Measurements from ENCODE around the gene SLC25A10.

The SLC25A10 gene, protein sequence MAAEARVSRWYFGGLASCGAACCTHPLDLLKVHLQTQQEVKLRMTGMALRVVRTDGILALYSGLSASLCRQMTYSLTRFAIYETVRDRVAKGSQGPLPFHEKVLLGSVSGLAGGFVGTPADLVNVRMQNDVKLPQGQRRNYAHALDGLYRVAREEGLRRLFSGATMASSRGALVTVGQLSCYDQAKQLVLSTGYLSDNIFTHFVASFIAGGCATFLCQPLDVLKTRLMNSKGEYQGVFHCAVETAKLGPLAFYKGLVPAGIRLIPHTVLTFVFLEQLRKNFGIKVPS

DNA sequence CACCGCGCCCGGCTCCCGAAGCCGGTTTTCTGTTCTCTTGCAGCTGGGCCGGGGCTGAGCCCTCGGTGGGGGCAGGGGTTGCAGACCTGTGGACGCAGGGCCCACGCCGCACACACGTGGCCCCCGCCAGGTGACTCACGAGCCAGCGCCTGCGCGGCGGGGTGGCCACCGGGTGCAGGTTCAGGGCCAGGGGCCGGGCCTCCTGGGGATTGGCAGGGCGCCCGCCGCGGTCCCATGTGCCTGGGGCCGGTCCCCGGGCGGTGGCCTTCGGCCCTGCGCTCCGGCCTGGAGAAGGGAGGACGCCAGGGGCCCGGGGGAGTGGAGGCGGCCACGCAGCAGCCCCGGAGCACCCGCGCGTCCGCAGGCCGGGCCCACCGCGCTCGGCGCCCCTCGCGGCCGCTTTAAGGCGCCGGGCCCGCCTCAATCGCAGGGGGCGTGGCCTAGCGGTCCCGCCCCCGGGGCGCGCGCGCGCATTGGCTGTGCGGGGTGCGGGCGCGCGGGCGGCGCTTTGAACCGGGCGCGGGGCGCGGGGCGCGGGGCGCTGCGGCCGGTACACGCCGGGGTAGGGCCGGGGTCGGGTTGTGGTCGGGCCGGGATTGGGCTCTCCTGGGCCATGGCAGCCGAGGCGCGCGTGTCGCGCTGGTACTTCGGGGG is at the start of gene SLC25A10:
Gene SLC25A10, plus strand, starts transcription at position 471 of the 654 bp plus-strand sequence. Its CDS starts 143 bp downstream, at position 614.
- peak; percentile 81 to 83 for DNase-seq (ENCODE audit: low read depth in 2 of 2)

GRCh38 chr17:81664051-81664470 is 48.0 kb upstream of the SLC25A10 start:
- no peak for DNase-seq (ENCODE audit: low read depth in 2 of 2)

- DNase-seq (ENCODE audit: low read depth in 2 of 2) = peak; percentile 36 to 51
Observed at GRCh38 chr17:81665205-81666091, 46.6 kb upstream of the SLC25A10 start.

- no peak for DNase-seq (ENCODE audit: low read depth in 2 of 2)
Observed at GRCh38 chr17:81666092-81666341, 46.1 kb upstream of the SLC25A10 start.

GRCh38 chr17:81666342-81667191 is 45.5 kb upstream of the SLC25A10 start, which contains the start of the genes CCDC137 and OXLD1:
Gene CCDC137 (plus strand): TSS chr17:81666737. CDS start chr17:81666767, 30 bp downstream.
Gene OXLD1 (minus strand): TSS chr17:81666605. CDS start chr17:81666577, 28 bp downstream.
- peak; percentile 92 to 94 for DNase-seq (ENCODE audit: low read depth in 2 of 2)

- no peak for DNase-seq (ENCODE audit: low read depth in 2 of 2)
Observed at GRCh38 chr17:81667754-81668153, 44.3 kb upstream of the SLC25A10 start.

GRCh38 chr17:81672504-81672903 is 39.6 kb upstream of the SLC25A10 start:
- no peak for DNase-seq (ENCODE audit: low read depth in 2 of 2)

GRCh38 chr17:81672954-81673353 is 39.1 kb upstream of the SLC25A10 start:
- DNase-seq (ENCODE audit: low read depth in 2 of 2) = no peak

DNA sequence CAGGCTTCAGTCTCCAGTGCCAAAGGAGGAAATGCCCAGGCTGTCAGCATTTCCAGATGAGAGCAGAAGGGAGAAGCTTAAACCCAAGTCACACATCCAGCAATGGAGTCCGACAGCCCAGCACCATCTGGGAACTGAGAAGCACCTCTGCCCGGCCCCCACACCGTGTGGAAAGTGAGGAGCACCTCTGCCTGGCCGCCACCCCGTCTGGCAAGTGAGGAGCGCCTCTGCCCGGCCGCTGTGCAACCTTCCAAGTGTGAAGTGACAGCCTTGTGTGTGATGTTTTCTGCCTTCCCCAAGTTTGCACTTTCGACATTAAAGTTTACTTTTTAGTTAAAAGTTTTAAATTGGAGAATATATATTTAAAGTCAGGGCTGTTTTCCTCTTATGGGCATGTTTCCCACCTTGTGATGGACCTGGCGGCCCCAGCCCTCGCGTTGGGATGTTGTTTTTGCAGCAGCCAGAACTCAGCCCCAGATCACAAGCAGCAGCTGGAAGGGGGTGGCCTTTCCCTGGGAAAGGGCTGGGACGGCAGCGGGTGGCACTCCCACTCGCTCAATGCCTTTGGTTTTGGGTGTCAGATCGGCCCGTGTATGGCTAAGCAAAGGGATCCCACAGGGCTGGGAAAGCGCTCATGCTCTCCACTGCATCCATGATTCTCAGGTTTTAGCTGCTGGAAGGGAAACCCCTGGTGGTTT is 38.4 kb upstream of the SLC25A10 start:
- no peak for DNase-seq (ENCODE audit: low read depth in 2 of 2)

GRCh38 chr17:81675515-81676221 is 36.4 kb upstream of the SLC25A10 start:
- DNase-seq (ENCODE audit: low read depth in 2 of 2) = peak in 1 of 2 donors; percentile 15

- no peak for DNase-seq (ENCODE audit: low read depth in 2 of 2)
Observed at GRCh38 chr17:81676906-81677305, 35.2 kb upstream of the SLC25A10 start.

DNA sequence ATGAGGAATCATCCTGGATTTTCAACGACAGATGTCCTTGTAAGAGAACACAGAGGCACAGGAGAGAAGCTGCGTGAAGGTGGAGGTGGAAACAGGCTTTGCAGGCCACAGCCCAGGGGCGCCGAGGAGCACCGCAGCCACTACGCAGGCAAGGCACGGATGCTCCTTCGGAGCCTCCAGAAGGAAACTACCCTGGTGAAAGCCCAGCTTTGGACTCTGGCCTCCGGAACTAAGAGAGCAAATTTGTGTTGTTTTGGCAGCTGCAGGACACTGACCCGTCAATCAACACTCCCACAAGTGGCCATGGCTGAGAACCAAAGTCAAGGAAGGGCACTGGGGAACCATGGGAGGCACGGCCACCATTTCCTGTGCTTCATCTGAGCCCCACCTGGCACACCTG is 31.9 kb upstream of the SLC25A10 start:
- no peak for DNase-seq (ENCODE audit: low read depth in 2 of 2)

DNA sequence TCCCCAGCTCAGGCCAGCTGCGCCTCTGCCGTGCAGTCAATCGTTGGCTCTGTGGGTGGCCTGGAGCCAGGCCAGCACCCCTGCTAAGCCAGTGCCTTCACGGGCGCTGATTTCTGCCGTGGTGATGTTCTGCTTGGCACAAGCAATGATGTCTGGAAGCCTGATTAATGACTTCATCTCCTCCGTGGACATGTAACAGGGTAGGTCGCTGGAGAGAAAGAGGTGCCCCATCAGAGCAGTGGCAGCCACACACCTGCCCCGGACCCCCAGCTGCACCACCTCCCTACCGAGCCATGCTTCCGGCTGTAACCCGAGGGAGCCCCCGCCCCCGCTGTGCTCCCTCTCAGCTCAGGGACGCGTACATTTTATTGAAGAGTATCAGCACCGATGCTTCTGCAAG is 30.4 kb upstream of the SLC25A10 start:
- DNase-seq (ENCODE audit: low read depth in 2 of 2) = no peak

DNA sequence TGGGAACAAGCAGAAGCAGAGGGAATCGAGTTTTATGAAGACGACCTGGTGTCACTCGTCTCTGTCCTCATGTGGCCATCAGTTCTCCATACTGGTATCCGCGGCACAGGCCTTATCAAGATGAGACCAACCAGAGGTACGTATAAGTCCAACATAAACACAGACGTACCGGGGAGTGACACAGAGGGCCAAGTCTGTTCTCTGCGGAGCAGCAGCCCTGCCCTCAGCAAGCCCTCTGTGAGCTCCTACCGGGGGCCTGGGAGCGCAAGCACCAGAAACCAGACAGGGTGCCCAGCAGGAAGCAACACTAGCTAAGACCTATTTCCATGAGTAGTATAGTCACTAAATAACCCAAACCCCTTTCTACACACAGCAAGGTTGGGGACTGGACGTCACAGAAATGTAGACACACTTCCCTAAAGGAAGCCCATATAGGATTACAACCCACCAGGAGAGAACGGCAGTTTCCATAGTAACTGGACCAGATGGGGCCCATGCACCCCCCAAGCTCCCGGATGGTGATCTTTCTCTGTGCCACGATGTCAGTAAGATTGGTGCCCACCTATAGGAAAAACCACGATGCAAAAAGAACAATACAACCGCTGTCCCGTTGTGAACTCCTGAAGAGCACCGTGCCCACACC is 29.4 kb upstream of the SLC25A10 start:
- no peak for DNase-seq (ENCODE audit: low read depth in 2 of 2)

DNA sequence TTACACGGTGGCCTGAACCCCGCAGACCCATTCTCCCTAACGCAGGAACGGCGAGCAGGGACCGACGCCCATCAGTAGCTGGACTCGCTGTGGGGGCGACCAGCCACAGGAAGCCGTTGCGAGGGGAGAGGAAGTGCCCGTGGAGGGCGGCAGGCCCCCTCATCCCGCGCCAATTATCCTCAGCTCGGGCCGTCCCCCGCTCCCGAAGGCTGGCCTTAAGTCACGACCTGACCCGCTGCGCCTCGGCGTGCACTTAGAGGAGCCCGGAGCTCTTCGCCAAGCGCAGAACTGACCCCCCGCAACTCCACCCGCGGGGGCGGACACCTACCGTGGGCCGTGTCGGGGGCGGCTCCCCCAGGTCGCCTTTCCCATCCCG is 28.9 kb upstream of the SLC25A10 start:
- DNase-seq (ENCODE audit: low read depth in 2 of 2) = no peak

DNA sequence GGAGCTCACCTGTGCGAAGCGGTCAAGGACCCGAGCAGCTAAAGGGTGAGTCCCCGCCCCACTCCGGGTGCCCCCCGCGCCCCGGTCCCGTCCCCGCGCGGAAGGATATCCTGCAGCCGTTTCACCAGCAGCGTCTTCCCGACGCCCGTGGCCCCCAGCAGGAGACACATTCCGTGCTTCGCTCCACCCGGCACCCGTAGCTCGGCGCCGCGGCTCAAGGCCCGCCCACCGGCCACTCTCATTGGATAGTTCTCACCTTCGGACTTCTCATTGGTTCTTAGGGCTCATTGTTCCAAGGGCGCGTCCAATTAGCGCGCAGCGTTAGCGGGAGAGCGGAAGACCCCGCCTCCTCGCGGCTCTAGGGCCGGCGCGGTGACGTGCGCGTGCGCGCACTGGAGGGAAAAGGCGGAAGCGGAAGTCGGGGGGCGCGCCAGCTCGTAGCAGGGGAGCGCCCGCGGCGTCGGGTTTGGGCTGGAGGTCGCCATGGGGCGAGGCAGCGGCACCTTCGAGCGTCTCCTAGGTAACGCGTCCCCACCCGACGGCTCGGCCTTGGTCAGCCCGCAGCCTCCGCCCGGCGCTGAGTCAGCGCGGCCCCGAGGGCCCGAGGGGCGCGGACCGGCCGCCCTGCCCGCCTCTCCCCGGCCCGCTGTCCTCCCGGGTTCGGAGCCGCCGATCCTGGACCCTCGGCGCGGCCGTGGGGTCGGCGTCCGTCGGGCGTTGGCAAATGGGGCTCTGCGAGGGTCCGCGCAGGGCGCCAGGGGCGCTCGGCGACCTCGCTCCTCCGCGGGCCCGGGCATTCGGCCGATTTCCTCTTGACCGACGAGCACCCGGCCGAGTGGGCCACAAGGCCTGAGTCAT is 28.3 kb upstream of the SLC25A10 start, which contains the start of the genes ARL16 and HGS:
Gene ARL16, minus strand, starts transcription at position 214 of the 858 bp plus-strand sequence. Its CDS starts 44 bp downstream, at position 170.
Gene HGS, plus strand, starts transcription at position 428 of the 858 bp plus-strand sequence. Its CDS starts 56 bp downstream, at position 484.
- DNase-seq (ENCODE audit: low read depth in 2 of 2) = peak; percentile 96 to 97

- no peak for DNase-seq (ENCODE audit: low read depth in 2 of 2)
Observed at GRCh38 chr17:81684442-81684911, 27.6 kb upstream of the SLC25A10 start.

GRCh38 chr17:81685108-81685507 is 27.0 kb upstream of the SLC25A10 start:
- peak in 1 of 2 donors; percentile 55 for DNase-seq (ENCODE audit: low read depth in 2 of 2)
